ENCODE results near the gene MYH16.
"Not testable (repeated sequence)": the region's sequence is repeated elsewhere in the genome, so short reads cannot be mapped to it uniquely, and the experiment has no call there.

MYH16 gene

GRCh38 chr7:99358521-99358920 lies 85.9 kb downstream of the MYH16 start:
- DNase-seq = not testable (repeated sequence)

GRCh38 chr7:99359465-99360154 lies 87.0 kb downstream of the MYH16 start:
- no peak for DNase-seq
